Activated T-cell treated with anti-CD3 and anti-CD28 coated beads, Interleukin-2, amount 50 U/mL, for 72 hours (primary cell): ENCODE measurements around the gene COLEC12. TPM values are rescaled to one million over a fixed set of nuclear protein-coding genes. Genes with fewer than 3 reads are reported as not detected.

Source experiments
- ATAC-seq, 2 donors: fragments of 150-1000 bp; cut with Tn5 transposase; replicated peaks in 1 of 2; 2 replicates each; pipeline ENCODE4 v1.10.0; 2021; ENCODE audit warnings: moderate library complexity in 2 of 2, mild to moderate bottlenecking in 1 of 2
- DNase-seq, 2 donors: peaks; one replicate each; pipeline ENCODE4 v3.0.0; 2021 to 2022; ENCODE audit warnings: mixed read lengths in 1 of 2
- H3K27ac Mint-ChIP-seq: one replicate; pipeline ENCODE4 v1.8.0; 2022; ENCODE audit warnings: mild to moderate bottlenecking, moderate library complexity, mixed read lengths
- H3K27me3 Mint-ChIP-seq: one replicate; pipeline ENCODE4 v1.8.0; 2022; ENCODE audit warnings: low read depth, mixed read lengths
- H3K36me3 Mint-ChIP-seq, 2 donors: one replicate each; pipeline ENCODE4 v1.8.0; 2022; ENCODE audit warnings: mixed read lengths in 2 of 2, mild to moderate bottlenecking in 1 of 2; ENCODE audit not compliant: insufficient read depth in 2 of 2
- H3K4me1 Mint-ChIP-seq: one replicate; pipeline ENCODE4 v1.8.0; 2022; ENCODE audit warnings: low read depth, mixed read lengths
- H3K4me3 Mint-ChIP-seq, 2 donors: one replicate each; pipeline ENCODE4 v1.8.0; 2022; ENCODE audit warnings: mild to moderate bottlenecking in 2 of 2, mixed read lengths in 2 of 2, moderate library complexity in 2 of 2
- H3K9me3 Mint-ChIP-seq, 2 donors: one replicate each; pipeline ENCODE4 v1.8.0; 2022; ENCODE audit warnings: mixed read lengths in 2 of 2
- total RNA-seq, 2 donors: library from RNA; stranded (reverse); gene quantifications; one replicate each; pipeline ENCODE4 v1.2.3, GENCODE V29; 2022

COLEC12 gene
- total RNA-seq, 2 donors from 2014 or later = 0.05 TPM; not detected in 1

DNA sequence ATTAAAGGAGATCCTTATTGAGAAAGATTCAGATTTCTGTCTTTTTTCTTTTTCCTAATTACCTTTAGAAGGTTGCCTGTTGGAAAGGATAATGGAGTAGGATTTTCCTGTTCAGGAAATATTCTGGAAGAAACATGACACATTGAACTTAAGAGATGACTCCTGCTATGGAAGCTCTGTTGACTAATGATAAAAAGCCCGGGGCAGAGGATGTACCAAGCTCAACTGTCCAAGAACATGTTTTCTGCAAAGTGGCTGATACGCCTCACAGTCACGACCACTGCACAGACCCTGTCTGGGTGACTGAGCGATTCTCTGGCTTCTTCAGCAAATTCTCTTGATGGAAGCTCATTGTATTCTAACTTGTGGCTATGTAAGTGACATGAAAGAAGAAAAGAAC, 146.5 kb downstream of the COLEC12 start:
- Mint-ChIP-seq H3K27me3 (no peaks in the 10 kb centered on the region), H3K4me1 (no peaks in the 10 kb centered on the region), H3K27ac (no peak overlapping the region), H3K9me3 (no peaks in the 10 kb centered on the region), H3K4me3 (no peak overlapping the region), H3K36me3 (no peaks in the 10 kb centered on the region)
- no peak for ATAC-seq
- DNase-seq = no peak

DNA sequence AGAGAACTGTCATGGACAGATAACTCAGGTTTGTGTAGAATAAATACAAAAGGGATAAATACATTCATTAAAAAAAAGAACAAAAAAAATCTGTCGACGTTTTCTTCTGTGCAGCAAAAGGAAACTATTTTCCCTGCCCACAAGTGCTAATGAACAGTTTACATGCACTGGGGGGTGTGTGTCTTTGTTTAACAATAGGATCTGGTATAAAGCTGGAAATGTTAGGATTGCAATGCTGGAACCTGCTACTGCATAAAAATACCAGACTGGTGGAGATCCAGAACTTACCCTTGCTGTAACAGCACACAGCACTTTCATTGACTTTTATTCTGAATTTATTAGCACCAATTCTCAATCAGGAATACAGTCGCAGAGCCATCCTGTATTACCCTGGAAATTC, 148.1 kb downstream of the COLEC12 start:
- Mint-ChIP-seq H3K9me3 (no peaks in the 10 kb centered on the region), H3K27me3 (peaks cover 5% of the 10 kb centered on the region), H3K4me1 (no peaks in the 10 kb centered on the region), H3K27ac (no peak overlapping the region), H3K4me3 (no peak overlapping the region), H3K36me3 (no peaks in the 10 kb centered on the region)
- ATAC-seq (no peak), DNase-seq (no peak)

DNA sequence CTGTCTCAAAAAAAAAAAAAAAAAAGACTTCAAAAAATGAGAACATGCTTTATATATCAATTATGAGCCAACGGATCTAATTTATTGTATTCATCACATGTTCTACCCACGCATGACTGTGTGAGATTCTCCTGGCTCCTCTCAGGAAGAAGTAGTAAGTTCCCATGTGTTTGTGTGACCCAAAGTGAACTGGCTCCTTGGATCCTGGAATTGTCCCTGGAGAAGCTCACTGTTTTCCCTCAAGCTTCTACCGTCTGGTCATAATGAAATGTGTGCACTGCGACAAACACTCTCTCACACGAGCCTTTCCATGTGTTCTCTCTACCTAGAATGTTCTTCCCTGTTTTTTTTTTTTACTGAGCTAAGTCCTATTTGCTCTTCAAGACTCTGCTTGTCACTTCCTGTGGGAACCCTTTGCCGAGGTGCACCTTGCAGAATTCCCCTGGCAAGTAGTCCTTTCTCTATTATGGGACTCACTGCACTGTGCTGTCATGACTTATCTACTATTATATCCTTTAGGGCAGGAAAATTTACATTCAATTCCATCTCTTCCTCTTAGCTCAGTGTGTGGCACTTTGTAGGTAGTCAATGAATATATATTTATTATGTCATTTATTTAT, 149.4 kb downstream of the COLEC12 start:
- Mint-ChIP-seq H3K36me3 (no peaks in the 10 kb centered on the region), H3K27me3 (peaks cover 10% of the 10 kb centered on the region), H3K4me3 (no peak overlapping the region), H3K4me1 (no peaks in the 10 kb centered on the region), H3K27ac (no peak overlapping the region), H3K9me3 (peaks cover 0 to 3% of the 10 kb centered on the region in 2 donors)
- ATAC-seq = no peak
- DNase-seq = no peak

DNA sequence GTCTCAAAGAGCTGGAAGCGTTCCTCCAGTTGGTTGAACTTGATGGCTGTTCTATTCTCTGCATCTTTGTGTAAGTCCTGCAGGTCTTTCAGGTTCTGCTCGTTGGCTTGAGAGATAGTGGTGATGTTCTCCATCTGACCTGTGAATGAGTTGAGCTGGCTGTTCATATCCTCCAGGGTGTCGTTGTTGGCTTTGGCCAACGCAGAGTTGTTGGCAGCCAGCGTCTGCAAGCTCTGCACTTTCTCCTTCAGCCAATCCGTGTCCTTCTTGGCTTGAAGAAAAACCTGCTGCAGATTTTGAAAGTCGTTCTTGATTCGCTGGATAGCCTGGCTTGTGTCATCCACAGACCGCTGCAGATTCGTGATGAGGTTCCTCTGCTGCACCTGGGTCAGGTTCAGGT, 153.9 kb downstream of the COLEC12 start:
- no peaks in the 10 kb centered on the region for H3K36me3 Mint-ChIP-seq
- ATAC-seq (no peak), DNase-seq (no peak)
- peaks cover 10% of the 10 kb centered on the region for H3K27me3 Mint-ChIP-seq
- peaks cover 0 to 3% of the 10 kb centered on the region in 2 donors for H3K9me3 Mint-ChIP-seq
- no peak overlapping the region for H3K27ac Mint-ChIP-seq
- no peak overlapping the region for H3K4me3 Mint-ChIP-seq
- H3K4me1 Mint-ChIP-seq = no peaks in the 10 kb centered on the region

DNA sequence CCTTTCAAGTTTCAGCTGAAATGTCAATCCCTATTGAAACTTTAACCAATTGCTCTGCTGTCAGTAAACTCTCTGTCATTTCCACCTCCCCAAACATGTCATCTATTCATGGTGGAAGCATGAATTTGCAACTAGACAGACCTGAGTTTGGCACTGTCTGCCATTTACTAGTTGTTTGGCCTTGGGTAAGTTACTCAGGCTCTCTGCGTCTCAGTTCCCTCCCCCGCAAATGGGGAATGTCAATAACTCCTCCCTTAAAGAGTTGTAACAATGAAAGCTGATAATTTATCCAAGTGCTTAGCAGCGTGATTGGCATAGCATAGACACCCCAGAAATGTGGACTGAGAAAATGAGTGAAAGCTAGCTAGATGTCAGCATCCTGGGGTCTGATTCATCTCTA, 159.4 kb downstream of the COLEC12 start:
- H3K27ac Mint-ChIP-seq = no peak overlapping the region
- DNase-seq = no peak
- H3K27me3 Mint-ChIP-seq = peaks cover 16% of the 10 kb centered on the region
- H3K4me3 Mint-ChIP-seq = no peak overlapping the region
- no peaks in the 10 kb centered on the region for H3K9me3 Mint-ChIP-seq
- ATAC-seq = no peak
- H3K36me3 Mint-ChIP-seq = no peaks in the 10 kb centered on the region
- no peaks in the 10 kb centered on the region for H3K4me1 Mint-ChIP-seq

DNA sequence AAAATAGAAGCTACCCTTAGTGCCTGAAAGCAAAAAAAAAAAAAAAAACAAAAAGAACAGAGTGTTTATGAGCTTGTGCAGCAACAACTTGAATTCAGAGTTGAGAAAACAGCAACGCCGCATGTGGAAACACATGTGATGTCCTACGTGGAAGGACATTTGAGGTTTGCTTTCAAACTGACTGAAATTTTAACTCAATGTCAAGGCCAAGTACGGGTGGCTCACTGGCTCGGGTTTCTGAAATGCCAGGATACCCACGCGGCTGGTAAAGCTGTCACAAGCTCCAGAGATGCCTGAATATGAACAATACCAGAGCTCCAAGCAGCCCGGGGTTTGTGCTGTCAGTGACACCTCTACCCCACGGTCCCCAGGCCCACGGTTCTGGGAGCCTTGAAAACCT, 160.5 kb downstream of the COLEC12 start:
- ATAC-seq = no peak
- DNase-seq = no peak
- Mint-ChIP-seq H3K36me3 (no peaks in the 10 kb centered on the region), H3K4me1 (no peaks in the 10 kb centered on the region), H3K27me3 (peaks cover 16% of the 10 kb centered on the region), H3K27ac (no peak overlapping the region), H3K4me3 (no peak overlapping the region), H3K9me3 (no peaks in the 10 kb centered on the region)

DNA sequence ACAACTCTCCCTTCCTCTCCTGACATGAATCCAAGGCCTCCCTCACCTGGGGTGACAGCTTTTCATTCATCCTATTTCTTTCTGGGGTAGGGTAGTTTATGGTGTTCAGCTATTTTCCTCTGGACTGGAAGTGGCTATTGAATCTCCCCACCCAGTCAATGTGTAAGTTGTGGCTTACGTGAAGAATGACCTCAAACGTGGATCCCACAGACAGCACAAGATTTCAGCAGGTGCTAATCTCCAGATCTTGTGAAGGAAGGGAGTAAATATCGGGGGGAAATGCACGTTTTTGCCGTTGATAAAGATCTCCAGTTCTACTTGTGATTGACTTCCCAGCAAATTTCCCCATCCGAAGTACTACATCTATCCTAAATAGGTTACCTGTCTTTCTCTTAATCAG, 161.3 kb downstream of the COLEC12 start:
- H3K27ac Mint-ChIP-seq = no peak overlapping the region
- no peak overlapping the region for H3K4me3 Mint-ChIP-seq
- no peaks in the 10 kb centered on the region for H3K9me3 Mint-ChIP-seq
- ATAC-seq (no peak), DNase-seq (no peak)
- H3K4me1 Mint-ChIP-seq = no peaks in the 10 kb centered on the region
- H3K27me3 Mint-ChIP-seq = peaks cover 16% of the 10 kb centered on the region
- H3K36me3 Mint-ChIP-seq = no peaks in the 10 kb centered on the region

DNA sequence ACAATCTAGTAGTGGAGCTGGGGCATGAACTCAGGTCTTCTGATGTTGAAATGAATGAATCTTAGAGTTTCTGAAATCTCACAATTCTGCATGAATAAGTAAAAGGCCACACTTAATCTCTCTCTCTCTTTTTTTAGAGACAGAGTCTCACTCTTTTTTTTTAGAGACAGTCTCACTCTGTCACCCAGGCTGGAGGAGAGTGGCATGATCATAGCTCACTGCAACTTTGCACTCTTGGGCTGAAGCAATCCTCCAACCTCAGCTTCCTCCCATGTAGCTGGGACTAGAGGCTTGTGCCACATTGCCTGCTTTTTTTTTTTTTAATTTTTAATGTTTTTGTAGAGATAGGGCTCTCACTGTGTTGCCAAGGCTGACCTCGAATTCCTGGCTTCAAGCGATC, 163.8 kb downstream of the COLEC12 start:
- Mint-ChIP-seq H3K9me3 (no peaks in the 10 kb centered on the region), H3K27ac (no peak overlapping the region), H3K36me3 (no peaks in the 10 kb centered on the region), H3K4me3 (no peak overlapping the region), H3K27me3 (peaks cover 16% of the 10 kb centered on the region), H3K4me1 (no peaks in the 10 kb centered on the region)
- ATAC-seq (no peak), DNase-seq (no peak)

DNA sequence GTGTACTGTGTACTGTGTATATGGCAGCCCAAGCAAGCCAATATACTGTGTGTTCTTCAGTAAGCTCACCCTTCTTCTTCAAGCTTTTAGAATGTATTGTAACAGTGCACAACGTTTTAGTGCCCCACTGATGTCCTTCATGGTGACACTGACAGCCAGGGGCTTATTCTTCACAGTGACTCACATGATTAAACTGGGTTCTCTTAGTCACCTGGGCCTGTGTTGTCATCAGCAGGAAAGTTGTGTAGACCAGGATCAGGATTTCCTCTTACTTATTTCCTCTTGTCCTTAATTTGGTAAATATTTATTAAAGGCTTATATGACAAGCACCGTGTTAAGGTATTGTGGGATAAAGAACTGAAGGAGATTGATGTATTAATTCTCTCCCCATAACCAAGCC, 164.8 kb downstream of the COLEC12 start:
- H3K4me3 Mint-ChIP-seq = no peak overlapping the region
- no peaks in the 10 kb centered on the region for H3K9me3 Mint-ChIP-seq
- no peak overlapping the region for H3K27ac Mint-ChIP-seq
- no peaks in the 10 kb centered on the region for H3K36me3 Mint-ChIP-seq
- no peaks in the 10 kb centered on the region for H3K4me1 Mint-ChIP-seq
- no peak for ATAC-seq
- DNase-seq = no peak
- H3K27me3 Mint-ChIP-seq = peaks cover 16% of the 10 kb centered on the region

DNA sequence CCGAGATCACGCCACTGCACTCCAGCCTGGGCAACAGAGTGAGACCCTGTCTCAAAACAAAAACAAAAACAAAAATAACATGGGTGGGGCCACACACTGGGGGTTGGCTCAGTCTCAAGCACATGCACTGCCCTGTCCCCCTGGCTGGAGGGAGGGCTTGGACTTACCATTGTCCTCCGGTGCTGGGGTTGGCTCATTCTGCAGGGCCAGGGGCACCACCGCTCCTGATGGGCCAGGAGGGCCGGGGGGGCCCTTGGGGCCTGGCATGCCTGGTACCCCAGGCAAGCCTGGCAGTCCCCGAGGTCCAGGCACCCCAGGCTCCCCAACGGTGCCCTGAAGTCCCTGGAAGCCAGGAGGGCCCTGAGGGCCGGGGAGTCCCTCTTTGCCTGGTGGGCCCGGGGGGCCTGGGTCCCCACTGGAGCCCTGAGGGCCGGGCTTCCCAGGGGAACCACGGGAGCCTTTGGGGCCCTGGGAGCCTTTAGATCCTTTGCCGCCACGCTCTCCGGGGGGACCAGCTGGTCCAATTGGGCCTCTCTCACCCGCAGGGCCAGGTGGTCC, 165.8 kb downstream of the COLEC12 start:
- Mint-ChIP-seq H3K9me3 (no peaks in the 10 kb centered on the region), H3K4me1 (no peaks in the 10 kb centered on the region), H3K27me3 (peaks cover 9% of the 10 kb centered on the region), H3K36me3 (no peaks in the 10 kb centered on the region), H3K27ac (no peak overlapping the region), H3K4me3 (no peak overlapping the region)
- DNase-seq = no peak
- no peak for ATAC-seq

DNA sequence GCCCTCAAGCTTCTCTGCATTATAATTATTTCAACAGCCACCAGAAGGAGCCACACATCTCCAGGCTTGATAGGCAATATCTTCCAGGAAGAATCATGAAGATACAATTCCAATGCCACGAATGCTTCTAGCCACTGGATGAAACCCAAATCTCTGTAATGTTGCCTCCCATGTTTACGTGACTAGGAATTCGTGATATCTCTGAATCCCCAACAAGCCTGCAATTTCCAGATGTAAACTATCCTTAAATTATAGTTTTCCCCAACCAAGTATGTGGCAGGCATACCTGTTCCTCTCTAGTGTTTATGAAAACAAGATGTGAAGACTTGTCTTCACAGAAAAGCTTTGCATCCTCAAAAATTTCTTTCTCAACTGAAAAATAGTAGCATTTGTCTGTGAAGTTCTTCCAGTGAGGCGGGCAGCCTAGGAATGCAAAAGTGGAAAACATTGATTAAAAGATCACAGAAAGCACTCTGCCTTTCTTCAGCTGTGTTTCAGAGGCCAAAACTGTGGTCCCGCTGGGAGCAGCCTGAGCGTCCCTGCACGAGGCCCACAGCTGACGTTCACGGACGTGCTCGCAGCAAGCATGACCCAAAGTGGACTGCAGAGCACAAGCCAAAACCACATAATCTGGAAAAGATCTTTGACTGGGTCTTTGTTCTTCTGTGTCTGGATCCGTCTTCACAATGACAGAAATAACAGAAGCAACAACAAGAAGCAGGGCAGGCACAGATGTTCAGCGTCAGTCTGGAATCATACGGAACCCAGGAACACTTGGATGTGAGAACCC, 167.6 kb downstream of the COLEC12 start:
- no peak for ATAC-seq
- H3K27ac Mint-ChIP-seq = no peak overlapping the region

DNA sequence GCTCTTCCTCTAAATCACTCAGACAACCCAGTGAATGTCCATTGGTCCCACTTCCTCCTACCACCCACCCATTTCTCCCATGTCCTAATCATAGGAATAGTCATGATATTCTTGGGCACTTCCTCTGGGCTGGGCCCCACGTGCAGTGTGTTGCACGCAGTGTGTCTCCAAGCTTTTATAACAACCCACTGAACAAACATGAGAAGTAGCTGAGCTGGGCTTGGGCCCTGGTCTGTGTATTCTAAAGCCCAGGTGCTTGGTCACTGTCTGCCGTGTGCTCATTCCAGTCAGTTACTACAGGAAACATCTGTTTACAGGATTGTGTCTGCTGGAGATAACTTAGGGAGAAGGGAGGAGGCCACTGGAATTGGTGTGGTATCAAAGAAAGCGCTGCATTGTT, 168.5 kb downstream of the COLEC12 start:
- no peaks in the 10 kb centered on the region for H3K4me1 Mint-ChIP-seq
- no peak overlapping the region for H3K4me3 Mint-ChIP-seq
- H3K36me3 Mint-ChIP-seq = no peaks in the 10 kb centered on the region
- DNase-seq = no peak
- no peak for ATAC-seq
- H3K27ac Mint-ChIP-seq = no peak overlapping the region
- no peaks in the 10 kb centered on the region for H3K9me3 Mint-ChIP-seq
- H3K27me3 Mint-ChIP-seq = no peaks in the 10 kb centered on the region

More for the DNA sequence above, 167.6 kb downstream of the COLEC12 start:
- Mint-ChIP-seq H3K4me3 (no peak overlapping the region), H3K27me3 (peaks cover 4% of the 10 kb centered on the region), H3K9me3 (no peaks in the 10 kb centered on the region), H3K36me3 (no peaks in the 10 kb centered on the region), H3K4me1 (no peaks in the 10 kb centered on the region)
- DNase-seq = no peak

DNA sequence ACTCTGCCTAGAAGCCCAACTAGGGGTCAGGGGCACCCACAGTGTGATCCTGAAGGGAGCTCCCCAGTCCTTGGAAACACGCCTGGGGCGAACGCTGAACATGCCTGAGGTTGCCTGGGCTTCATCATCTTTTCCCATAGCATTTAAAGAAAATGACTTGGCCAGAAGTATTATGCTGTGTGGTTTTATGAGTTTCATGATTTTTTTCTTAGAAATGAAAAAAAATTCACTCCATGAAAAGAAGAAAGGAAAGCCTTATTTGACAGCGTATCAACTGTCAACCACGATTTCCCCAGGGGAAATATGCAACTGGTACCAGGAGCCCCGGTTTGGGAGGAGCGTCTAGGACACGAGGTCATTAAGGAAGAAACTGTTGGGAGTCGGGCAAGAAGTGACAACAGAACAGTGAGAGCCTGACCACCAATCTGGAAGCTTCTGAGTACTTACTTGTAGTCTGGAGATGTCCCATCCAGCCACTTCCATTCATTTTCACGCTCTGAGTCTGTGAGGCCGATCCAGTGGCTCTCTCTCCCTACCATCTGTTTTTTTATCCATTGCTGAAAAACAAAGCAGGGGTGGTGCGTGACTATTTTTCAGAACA, 169.2 kb downstream of the COLEC12 start:
- Mint-ChIP-seq H3K27me3 (no peaks in the 10 kb centered on the region), H3K4me1 (no peaks in the 10 kb centered on the region), H3K36me3 (no peaks in the 10 kb centered on the region), H3K9me3 (no peaks in the 10 kb centered on the region), H3K27ac (no peak overlapping the region), H3K4me3 (no peak overlapping the region)
- no peak for DNase-seq
- ATAC-seq = no peak
